K562 (cell line): ENCODE results near the gene PRLH.

ENCODE experiments used
- CBX2 ChIP-seq: fragments of 200-600 bp; sonication (generic); IDR thresholded peaks from one replicate; pipeline ENCODE4 v1.6.1; 2012; ENCODE audit warnings: mild to moderate bottlenecking, low read length, inconsistent platforms; ENCODE audit not compliant: insufficient read depth, poor library complexity, severe bottlenecking
- CTCF ChIP-seq, 3 experiments: IDR thresholded peaks in 2 of 3; conservative IDR thresholded peaks in 1 of 3; 2 replicates each; pipeline ENCODE4 v1.5.1; 2011 to 2012; ENCODE audit warnings: low read length in 3 of 3, mild to moderate bottlenecking in 3 of 3, control low read depth in 2 of 3, improper control_type of control experiment in 1 of 3, inconsistent platforms in 1 of 3, low read depth in 1 of 3, mixed read lengths in 1 of 3, moderate library complexity in 1 of 3; ENCODE audit not compliant: insufficient read depth in 2 of 3
- CXXC5 ChIP-seq: fragments of 250-450 bp; sonication (Bioruptor Pico); IDR thresholded peaks from 2 replicates; pipeline ENCODE4 v1.8.0; 2022; ENCODE audit warnings: inconsistent platforms, mild to moderate bottlenecking, moderate library complexity
- ELF4 ChIP-seq: fragments of 450-650 bp; formaldehyde crosslinking; IDR thresholded peaks from 2 replicates; pipeline ENCODE4 v1.4.0; 2022; ENCODE audit warnings: missing genetic modification characterization
- ETS2 ChIP-seq: IDR thresholded peaks from 2 replicates; pipeline ENCODE4 v1.6.1; 2016; ENCODE audit warnings: borderline replicate concordance, missing genetic modification characterization, mild to moderate bottlenecking, moderate library complexity, missing compliant biosample characterization; ENCODE audit not compliant: poor library complexity, severe bottlenecking
- JUNB ChIP-seq: fragments of 450-650 bp; formaldehyde crosslinking; conservative IDR thresholded peaks from 2 replicates; pipeline ENCODE4 v1.4.0; 2020; ENCODE audit warnings: mild to moderate bottlenecking
- POLR2A ChIP-seq: fragments of 450-650 bp; conservative IDR thresholded peaks from 2 replicates; pipeline ENCODE4 v1.6.1; 2016
- TEAD1 ChIP-seq, 2 experiments: fragments of 450-650 bp in 1 of 2; sonication (generic) in 1 of 2; formaldehyde crosslinking; IDR thresholded peaks; 2 replicates each; pipeline versions ENCODE4 v1.4.0 to v1.8.0; 2020 to 2022; ENCODE audit warnings: mild to moderate bottlenecking in 2 of 2, missing genetic modification reagents in 1 of 2
- TEAD4 ChIP-seq, 2 experiments: sonication (generic) in 1 of 2; formaldehyde crosslinking in 1 of 2; IDR thresholded peaks; 2 replicates each; pipeline versions ENCODE4 v1.6.1 to v1.8.0; 2012 to 2022; ENCODE audit warnings: borderline replicate concordance in 1 of 2, inconsistent platforms in 1 of 2, low read length in 1 of 2, mild to moderate bottlenecking in 1 of 2, missing genetic modification reagents in 1 of 2
- ZBTB7A ChIP-seq: IDR thresholded peaks from 2 replicates; pipeline ENCODE4 v1.6.1; 2011; ENCODE audit warnings: low read depth, mild to moderate bottlenecking, low read length, moderate library complexity, borderline replicate concordance; ENCODE audit not compliant: control insufficient read depth
- ZNF274 ChIP-seq: IDR thresholded peaks from 2 replicates; pipeline ENCODE4 v1.6.1; 2011; ENCODE audit warnings: low read depth, mild to moderate bottlenecking, low read length, moderate library complexity, borderline replicate concordance
- ZNF398 ChIP-seq: fragments of 250-450 bp; sonication (Bioruptor Pico); IDR thresholded peaks from 2 replicates; pipeline ENCODE4 v1.8.0; 2021; ENCODE audit warnings: moderate library complexity, mild to moderate bottlenecking, inconsistent platforms
- TF ChIP-seq, protein P1 (sequence below): sonication (generic); formaldehyde crosslinking; IDR thresholded peaks from 2 replicates; pipeline ENCODE4 v1.5.0; 2020; ENCODE audit warnings: missing genetic modification reagents

GRCh38 chr2:237600205-237600846 is 34.0 kb downstream of the PRLH start:
- no peak for TF ChIP-seq ZNF274
- no peak for TF ChIP-seq ETS2 (tag)
- TF ChIP-seq JUNB (CRISPR knock-in tag) = no peak
- TF ChIP-seq, protein P1, sequence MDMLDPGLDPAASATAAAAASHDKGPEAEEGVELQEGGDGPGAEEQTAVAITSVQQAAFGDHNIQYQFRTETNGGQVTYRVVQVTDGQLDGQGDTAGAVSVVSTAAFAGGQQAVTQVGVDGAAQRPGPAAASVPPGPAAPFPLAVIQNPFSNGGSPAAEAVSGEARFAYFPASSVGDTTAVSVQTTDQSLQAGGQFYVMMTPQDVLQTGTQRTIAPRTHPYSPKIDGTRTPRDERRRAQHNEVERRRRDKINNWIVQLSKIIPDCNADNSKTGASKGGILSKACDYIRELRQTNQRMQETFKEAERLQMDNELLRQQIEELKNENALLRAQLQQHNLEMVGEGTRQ (CRISPR knock-in tag) = no peak
- TF ChIP-seq CBX2 = no peak
- TF ChIP-seq ZNF398 (CRISPR knock-in tag) = no peak
- TF ChIP-seq ELF4 = no peak
- no peak for TF ChIP-seq TEAD4 (IDR thresholded peaks at IDR 0.05; ENCODE audit: low read length)
- no peak for TF ChIP-seq TEAD4 (CRISPR knock-in tag; IDR thresholded peaks at IDR 0.05; ENCODE audit: borderline replicate concordance)
- no peak for TF ChIP-seq TEAD1 (CRISPR knock-in tag; IDR thresholded peaks at IDR 0.05)
- no peak for TF ChIP-seq CTCF (IDR thresholded peaks at IDR 0.05 in 2 of 3, conservative IDR thresholded peaks at IDR 0.05 in 1 of 3; ENCODE audit: insufficient read depth in 2 of 3, low read depth in 1 of 3, low read length in 3 of 3)
- TF ChIP-seq ZBTB7A = no peak
- TF ChIP-seq CXXC5 = no peak
- TF ChIP-seq POLR2A = no peak
